Activated naive CD8-positive, alpha-beta T cell treated with anti-CD3 and anti-CD28 coated beads, Interleukin-2, amount 50 U/mL, for 16 hours (primary cell): ENCODE measurements around the gene SLC35F2.
A peak's percentile ranks its signal among the peaks of the same experiment; 100 is the strongest.
"Not testable (repeated sequence)": the region's sequence is repeated elsewhere in the genome, so short reads cannot be mapped to it uniquely, and the experiment has no call there.

Source experiments
- DNase-seq: peaks from one replicate; pipeline ENCODE4 v3.0.0-alpha.2; 2020; ENCODE audit warnings: low read depth, low spot score

SLC35F2 gene

GRCh38 chr11:107858217-107859070 is at the start of gene SLC35F2:
Gene SLC35F2 (minus strand): TSS chr11:107858787. CDS start chr11:107858767, 20 bp downstream.
- DNase-seq = peak; percentile 44

GRCh38 chr11:107908211-107908610 is 49.6 kb upstream of the SLC35F2 start:
- no peak for DNase-seq

GRCh38 chr11:107898270-107898669 is 39.7 kb upstream of the SLC35F2 start:
- DNase-seq = no peak

- no peak for DNase-seq
These were observed 23.7 kb upstream of the SLC35F2 start for GRCh38 chr11:107882095-107882820.

GRCh38 chr11:107881471-107881870 is 22.9 kb upstream of the SLC35F2 start:
- not testable (repeated sequence) for DNase-seq

- DNase-seq = no peak
These were observed 17.6 kb upstream of the SLC35F2 start for GRCh38 chr11:107876141-107876540.

- no peak for DNase-seq
These were observed 6.0 kb upstream of the SLC35F2 start for GRCh38 chr11:107864591-107864990.

- DNase-seq = no peak
These were observed 2.1 kb upstream of the SLC35F2 start for GRCh38 chr11:107860688-107861087.

- DNase-seq = not testable (repeated sequence)
These were observed 1.6 kb upstream of the SLC35F2 start for GRCh38 chr11:107860240-107860620.

GRCh38 chr11:107859459-107860239 is 1.1 kb upstream of the SLC35F2 start:
- DNase-seq = no peak

GRCh38 chr11:107857550-107858216 is 904 bp downstream of the SLC35F2 start:
- DNase-seq = no peak

GRCh38 chr11:107856981-107857517 is 1.5 kb downstream of the SLC35F2 start:
- no peak for DNase-seq

- no peak for DNase-seq
These were observed 2.2 kb downstream of the SLC35F2 start for GRCh38 chr11:107856180-107856980.

GRCh38 chr11:107853070-107853469 is 5.5 kb downstream of the SLC35F2 start:
- no peak for DNase-seq

- DNase-seq = no peak
These were observed 6.8 kb downstream of the SLC35F2 start for GRCh38 chr11:107851704-107852310.

GRCh38 chr11:107849790-107850189 is 8.8 kb downstream of the SLC35F2 start:
- DNase-seq = no peak

GRCh38 chr11:107848345-107848744 is 10.2 kb downstream of the SLC35F2 start:
- no peak for DNase-seq

GRCh38 chr11:107847184-107847583 is 11.4 kb downstream of the SLC35F2 start:
- no peak for DNase-seq

GRCh38 chr11:107844041-107844440 is 14.5 kb downstream of the SLC35F2 start:
- DNase-seq = no peak
